ENCODE measurements around the gene FBXO2.

DNA sequence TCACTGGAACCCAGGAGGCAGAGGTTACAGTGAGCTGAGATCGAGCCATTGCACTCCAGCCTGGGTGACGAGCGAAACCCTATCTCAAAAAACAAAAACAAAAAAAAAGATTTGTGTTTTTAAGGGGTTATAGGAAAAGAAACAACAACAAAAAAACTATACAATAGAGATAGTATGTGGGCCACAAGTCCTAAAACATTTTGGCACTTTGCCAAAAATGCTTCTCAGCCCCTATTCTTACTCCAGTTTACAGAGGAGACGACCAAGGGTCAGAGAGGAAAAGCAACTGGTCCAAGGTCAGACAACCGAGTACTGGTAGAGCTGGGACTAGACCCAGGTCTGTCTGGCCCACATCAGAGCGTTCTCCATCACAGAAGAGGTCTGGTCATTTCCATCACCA, 3.4 kb upstream of the FBXO2 start:
- TF ChIP-seq CTCF (IDR thresholded peaks at IDR 0.05) (no peak), POLR2AphosphoS5 (IDR thresholded peaks at IDR 0.05) (no peak), POLR2A (IDR thresholded peaks at IDR 0.05) (no peak), EP300 (IDR thresholded peaks at IDR 0.05; ENCODE audit: low read depth) (no peak)

Measured in transverse colon (tissue), 4 donors.